Gastrocnemius medialis (tissue), 4 donors: ENCODE results near the gene WTAP.

ENCODE experiments used
- POLR2A ChIP-seq, 2 donors: fragments of 450-650 bp; IDR thresholded peaks; one replicate each; pipeline ENCODE4 v1.6.1; 2017; ENCODE audit warnings: antibody characterized with exemption in 2 of 2, mild to moderate bottlenecking in 2 of 2, moderate library complexity in 2 of 2
- TF ChIP-seq, protein P1 (sequence below), 5 experiments: fragments of 450-650 bp in 3 of 5; fragments of 200-600 bp in 2 of 5; sonication (generic) in 2 of 5; IDR thresholded peaks in 4 of 5; conservative IDR thresholded peaks in 1 of 5; 1 replicate in 4 of 5; 2 replicates in 1 of 5; pipeline ENCODE4 v1.5.1; 2016 to 2019; ENCODE audit warnings: antibody characterized with exemption in 5 of 5, mild to moderate bottlenecking in 3 of 5, moderate library complexity in 3 of 5

DNA sequence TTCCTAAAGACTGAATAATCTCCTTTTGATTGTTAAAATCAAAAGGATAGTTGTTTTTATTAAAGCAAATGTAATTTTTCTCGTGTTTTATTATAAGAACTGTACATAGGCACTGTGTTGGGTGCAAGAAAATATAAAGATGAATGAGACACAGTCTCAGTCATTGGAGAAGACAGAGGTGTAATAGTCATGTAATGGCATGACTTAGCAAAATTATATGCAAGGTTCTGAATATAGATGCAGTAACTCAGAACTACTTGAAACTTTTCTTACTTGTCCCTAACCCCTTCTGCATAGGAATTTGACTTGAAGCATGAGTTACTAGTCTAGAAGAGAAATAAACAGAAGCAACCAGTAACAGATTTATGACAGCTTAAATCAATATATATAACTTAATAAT is 14.9 kb downstream of the WTAP start:
- TF ChIP-seq, protein P1, sequence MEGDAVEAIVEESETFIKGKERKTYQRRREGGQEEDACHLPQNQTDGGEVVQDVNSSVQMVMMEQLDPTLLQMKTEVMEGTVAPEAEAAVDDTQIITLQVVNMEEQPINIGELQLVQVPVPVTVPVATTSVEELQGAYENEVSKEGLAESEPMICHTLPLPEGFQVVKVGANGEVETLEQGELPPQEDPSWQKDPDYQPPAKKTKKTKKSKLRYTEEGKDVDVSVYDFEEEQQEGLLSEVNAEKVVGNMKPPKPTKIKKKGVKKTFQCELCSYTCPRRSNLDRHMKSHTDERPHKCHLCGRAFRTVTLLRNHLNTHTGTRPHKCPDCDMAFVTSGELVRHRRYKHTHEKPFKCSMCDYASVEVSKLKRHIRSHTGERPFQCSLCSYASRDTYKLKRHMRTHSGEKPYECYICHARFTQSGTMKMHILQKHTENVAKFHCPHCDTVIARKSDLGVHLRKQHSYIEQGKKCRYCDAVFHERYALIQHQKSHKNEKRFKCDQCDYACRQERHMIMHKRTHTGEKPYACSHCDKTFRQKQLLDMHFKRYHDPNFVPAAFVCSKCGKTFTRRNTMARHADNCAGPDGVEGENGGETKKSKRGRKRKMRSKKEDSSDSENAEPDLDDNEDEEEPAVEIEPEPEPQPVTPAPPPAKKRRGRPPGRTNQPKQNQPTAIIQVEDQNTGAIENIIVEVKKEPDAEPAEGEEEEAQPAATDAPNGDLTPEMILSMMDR (IDR thresholded peaks at IDR 0.05 in 4 of 5, conservative IDR thresholded peaks at IDR 0.05 in 1 of 5), result no peak
- TF ChIP-seq POLR2A (IDR thresholded peaks at IDR 0.05), result no peak
